ENCODE data around the gene ETNK2. TPM values are rescaled to one million over a fixed set of nuclear protein-coding genes. Genes with fewer than 3 reads are reported as not detected.

Gene ETNK2
- total and polyA plus RNA-seq, 2 of the 13 experiments (the other 11 are each of a cell fraction or from before 2014, with no cell fraction given) = 15.5 to 42.8 TPM

GRCh38 chr1:204198348-204199340 lies 46.8 kb upstream of the ETNK2 start (continued):
- TF ChIP-seq RAD51 (IDR thresholded peaks at IDR 0.05; ENCODE audit: borderline replicate concordance) (no peak), ZFP37 (CRISPR knock-in tag; IDR thresholded peaks at IDR 0.05; ENCODE audit: borderline replicate concordance) (no peak), TMF1 (CRISPR knock-in tag; IDR thresholded peaks at IDR 0.05; ENCODE audit: low read depth) (no peak), SAP130 (CRISPR knock-in tag; IDR thresholded peaks at IDR 0.05; ENCODE audit: low read depth) (peak; percentile 16; the same call in 1 of the 2 replicates), ZNF44 (CRISPR knock-in tag; IDR thresholded peaks at IDR 0.05) (no peak), NFE2 (CRISPR knock-in tag; IDR thresholded peaks at IDR 0.05) (no peak), HDAC2 (CRISPR knock-in tag; IDR thresholded peaks at IDR 0.05) (no peak)

- in situ Hi-C loops (cut with HindIII; ENCODE audit: extremely low pct_ligation_motif_present, low pct_unique_long_range_greater_than_20kb) (no loop called here), intact Hi-C loops (cut with micrococcal nuclease; ENCODE audit: unreplicated experiment) (no loop called here)
- BruUV-seq (replicated peaks) = no TSS peak
- no peak for FAIRE-seq
- WGBS (ENCODE audit: low lambda C conversion rate) = 93% methylated on average over 4 of the region's 5 CpGs
- no peak overlapping the region for H3K27ac ChIP-seq (ENCODE audit: extremely low read length, insufficient read depth, low read length)
- H3K9me3 ChIP-seq (ENCODE audit: low read length) = no peaks in the 10 kb centered on the region
- ChIA-PET CTCF (ENCODE audit: low intra/inter-chr PET ratio, low total read pairs) (no interaction called here), POLR2A (interaction anchor here (1.3 kb wide), 1 partner anchor 17 kb away, joined by 3 read pairs; the partner anchor contains the start of gene GOLT1A)
- peaks cover 0 to 15% of the 10 kb centered on the region in 2 experiments; a peak in 2 of 5 replicates for H3K27me3 ChIP-seq (ENCODE audit: control insufficient read depth in 1 of 2, insufficient read depth in 2 of 2, low read length in 2 of 2)
- H2AFZ ChIP-seq (ENCODE audit: low read length) = no peak overlapping the region
- no peaks in the 10 kb centered on the region for H4K20me1 ChIP-seq (ENCODE audit: insufficient read depth, low read length)
- no peak for DNase-seq (ENCODE audit: low spot score)
- TF ChIP-seq SYNCRIP (IDR thresholded peaks at IDR 0.05; ENCODE audit: insufficient read depth, low read depth, low read length) (no peak), CBX2 (IDR thresholded peaks at IDR 0.05; ENCODE audit: low read depth, low read length) (no peak), CBX2 (CRISPR knock-in tag; IDR thresholded peaks at IDR 0.05; ENCODE audit: low read depth) (no peak), TBP (CRISPR knock-in tag; IDR thresholded peaks at IDR 0.05) (no peak), MTERF4 (CRISPR knock-in tag; IDR thresholded peaks at IDR 0.05) (no peak), ZNF354B (CRISPR knock-in tag; IDR thresholded peaks at IDR 0.05) (no peak), ZFP36 (IDR thresholded peaks at IDR 0.05; ENCODE audit: borderline replicate concordance, low read depth, low read length, partially characterized antibody) (no peak)
- no peak for ATAC-seq
- no peaks in the 10 kb centered on the region for H3K36me3 ChIP-seq (replicated peaks in 1 of 2; ENCODE audit: control insufficient read depth in 1 of 2, insufficient read depth in 2 of 2, low read length in 2 of 2)
- no peaks in the 10 kb centered on the region for H3K79me2 ChIP-seq (ENCODE audit: insufficient read depth, low read length)
- no peak overlapping the region for H3K4me3 ChIP-seq (replicated peaks in 1 of 3; ENCODE audit: insufficient read depth in 1 of 3, low read depth in 2 of 3, low read length in 3 of 3)
- no peak overlapping the region for H3K9ac ChIP-seq (ENCODE audit: insufficient read depth, low read depth, low read length)
- H3K4me1 ChIP-seq (ENCODE audit: insufficient read depth, low read length) = 0 out of 2 replicates have a peak, but pooled peaks cover 4% of the 10 kb centered on the region
- no peak overlapping the region for H3K4me2 ChIP-seq (ENCODE audit: low read depth, low read length)
Observed at GRCh38 chr1:204197068-204197467, 45.2 kb upstream of the ETNK2 start.
